SK-N-SH treated with all-trans-retinoic acid at 6 μM for 48 hours (cell line): ENCODE measurements around the gene ELOVL5.

ENCODE experiments used
- ARNTL ChIP-seq: fragments of 450-650 bp; formaldehyde crosslinking; IDR thresholded peaks from 2 replicates; pipeline ENCODE4 v1.5.0; 2020; ENCODE audit warnings: low read depth, mild to moderate bottlenecking, moderate library complexity, borderline replicate concordance
- BACH2 ChIP-seq: fragments of 250-450 bp; sonication (Bioruptor Pico); IDR thresholded peaks from 2 replicates; pipeline ENCODE4 v1.9.0; 2021; ENCODE audit warnings: mild to moderate bottlenecking, borderline replicate concordance
- CREB5 ChIP-seq: fragments of 250-450 bp; sonication (Bioruptor Pico); IDR thresholded peaks from 2 replicates; pipeline ENCODE4 v1.5.1; 2020; ENCODE audit warnings: low read depth, mild to moderate bottlenecking, moderate library complexity
- CSDC2 ChIP-seq: fragments of 250-450 bp; sonication (Bioruptor Pico); IDR thresholded peaks from 2 replicates; pipeline ENCODE4 v1.5.0; 2020; ENCODE audit warnings: mild to moderate bottlenecking, moderate library complexity
- PPARA ChIP-seq: fragments of 250-450 bp; sonication (Bioruptor Pico); IDR thresholded peaks from 2 replicates; pipeline ENCODE4 v1.5.0; 2020; ENCODE audit warnings: mild to moderate bottlenecking, borderline replicate concordance
- RARB ChIP-seq: fragments of 250-450 bp; sonication (Bioruptor Pico); IDR thresholded peaks from 2 replicates; pipeline ENCODE4 v1.8.0; 2021; ENCODE audit warnings: mild to moderate bottlenecking, moderate library complexity
- TOX ChIP-seq: fragments of 250-450 bp; sonication (Bioruptor Pico); IDR thresholded peaks from 2 replicates; pipeline ENCODE4 v1.8.0; 2021; ENCODE audit warnings: mild to moderate bottlenecking, moderate library complexity, borderline replicate concordance
- TSHZ2 ChIP-seq: fragments of 250-450 bp; sonication (Bioruptor Pico); IDR thresholded peaks from 2 replicates; pipeline ENCODE4 v1.5.0; 2020; ENCODE audit warnings: mild to moderate bottlenecking, moderate library complexity
- ZC3H10 ChIP-seq: fragments of 250-450 bp; sonication (Bioruptor Pico); IDR thresholded peaks from 2 replicates; pipeline ENCODE4 v1.5.1; 2021; ENCODE audit warnings: mild to moderate bottlenecking, moderate library complexity
- ZFP3 ChIP-seq: fragments of 250-450 bp; sonication (Bioruptor Pico); IDR thresholded peaks from 2 replicates; pipeline ENCODE4 v1.5.0; 2020; ENCODE audit warnings: mild to moderate bottlenecking, moderate library complexity
- ZFP30 ChIP-seq: fragments of 450-650 bp; formaldehyde crosslinking; IDR thresholded peaks from 2 replicates; pipeline ENCODE4 v1.5.0; 2022; ENCODE audit warnings: mild to moderate bottlenecking, moderate library complexity
- ZNF70 ChIP-seq: fragments of 450-650 bp; formaldehyde crosslinking; IDR thresholded peaks from 2 replicates; pipeline ENCODE4 v1.5.0; 2020; ENCODE audit warnings: mild to moderate bottlenecking, moderate library complexity

GRCh38 chr6:53342217-53342616, 6.5 kb downstream of the ELOVL5 start:
- TF ChIP-seq CREB5 (no peak), CSDC2 (CRISPR knock-in tag) (no peak), TOX (CRISPR knock-in tag) (no peak), PPARA (CRISPR knock-in tag) (no peak), ZC3H10 (CRISPR knock-in tag) (no peak), ZNF70 (no peak), TSHZ2 (CRISPR knock-in tag) (no peak), BACH2 (CRISPR knock-in tag) (no peak), ZFP30 (CRISPR knock-in tag) (no peak), ARNTL (CRISPR knock-in tag) (no peak), ZFP3 (CRISPR knock-in tag) (no peak), RARB (no peak)
